HepG2 (cell line): ENCODE results near the gene RNF40. TPM values are rescaled to one million over a fixed set of nuclear protein-coding genes. Genes with fewer than 3 reads are reported as not detected.
A peak's percentile ranks its signal among the peaks of the same experiment; 100 is the strongest.

ENCODE experiments used
- ATAC-seq: fragments of 200-7000 bp; cut with Tn5 transposase; 3 replicates; pipeline ENCODE4 v1.9.1; 2020; ENCODE audit warnings: mild to moderate bottlenecking, moderate library complexity
- BruUV-seq: library from RNA; stranded (reverse); fragments of 400-500 nt; replicated peaks from 2 replicates; lab custom pipeline; 2021; lab: Mats Ljungman, UMichigan
- CTCF ChIA-PET: fragments of 300-600 bp; formaldehyde crosslinking; extraction: SDS; loops from one replicate; lab custom pipeline; 2021; ENCODE audit warnings: low total read pairs, inconsistent platforms, low intra/inter-chr PET ratio; lab: Yijun Ruan, JAX
- POLR2A ChIA-PET: fragments of 350-600 bp; sonication (Branson Sonifier 250); formaldehyde crosslinking; loops from one replicate; lab custom pipeline; 2020; ENCODE audit warnings: antibody characterized with exemption, inconsistent platforms; lab: Yijun Ruan, JAX
- DNase-seq: peaks from one replicate; pipeline ENCODE4 v3.0.0-alpha.2; 2015; ENCODE audit warnings: low spot score
- FAIRE-seq: peaks from 3 replicates; lab custom pipeline; 2011; peaks lifted over from hg19 to GRCh38; lab: Jason Lieb, UNC
- H2AFZ ChIP-seq: one replicate; pipeline ENCODE4 v1.6.1; 2011; ENCODE audit warnings: low read length, inconsistent platforms
- H3K27ac ChIP-seq: fragments of 300-600 bp; 3 replicates; pipeline ENCODE4 v1.8.0; 2011; ENCODE audit warnings: mixed run types, mild to moderate bottlenecking, mixed read lengths, low read length, inconsistent platforms; ENCODE audit not compliant: insufficient read depth; ENCODE audit errors: extremely low read length
- H3K27me3 ChIP-seq, 2 experiments: fragments of 200-600 bp in 1 of 2; 2 replicates in 1 of 2; 3 replicates in 1 of 2; pipeline versions ENCODE4 v1.6.0 to v1.8.0; 2011; ENCODE audit warnings: low read length in 2 of 2, mild to moderate bottlenecking in 2 of 2, moderate library complexity in 2 of 2, inconsistent platforms in 1 of 2; ENCODE audit not compliant: insufficient read depth in 2 of 2, control insufficient read depth in 1 of 2
- H3K36me3 ChIP-seq, 2 experiments: fragments of 200-600 bp in 1 of 2; replicated peaks in 1 of 2; 2 replicates in 1 of 2; 3 replicates in 1 of 2; pipeline versions ENCODE4 v1.5.1 to v1.8.0; 2011; ENCODE audit warnings: low read length in 2 of 2, inconsistent platforms in 1 of 2; ENCODE audit not compliant: insufficient read depth in 2 of 2, control insufficient read depth in 1 of 2
- H3K4me1 ChIP-seq: 2 replicates; pipeline ENCODE4 v1.5.1; 2012; ENCODE audit warnings: low read length, inconsistent platforms; ENCODE audit not compliant: insufficient read depth
- H3K4me2 ChIP-seq: 2 replicates; pipeline ENCODE4 v1.6.0; 2011; ENCODE audit warnings: low read depth, low read length, inconsistent platforms
- H3K4me3 ChIP-seq, 3 experiments: fragments of 200-600 bp in 1 of 3; sonication (generic), shearing (Covaris generic) in 1 of 3; replicated peaks in 1 of 3; 2 replicates each; pipeline ENCODE4 v1.5.1; 2011 to 2016; ENCODE audit warnings: low read length in 3 of 3, inconsistent platforms in 2 of 3, low read depth in 2 of 3, mild to moderate bottlenecking in 2 of 3, control low read depth in 1 of 3, mixed read lengths in 1 of 3; ENCODE audit not compliant: insufficient read depth in 1 of 3
- H3K79me2 ChIP-seq: one replicate; pipeline ENCODE4 v1.6.1; 2011; ENCODE audit warnings: low read length, inconsistent platforms; ENCODE audit not compliant: insufficient read depth
- H3K9ac ChIP-seq: 2 replicates; pipeline ENCODE4 v1.6.0; 2011; ENCODE audit warnings: mild to moderate bottlenecking, low read depth, low read length, inconsistent platforms; ENCODE audit not compliant: insufficient read depth
- H3K9me3 ChIP-seq: 2 replicates; pipeline ENCODE4 v1.5.1; 2012; ENCODE audit warnings: mild to moderate bottlenecking, low read length
- H4K20me1 ChIP-seq: 2 replicates; pipeline ENCODE4 v1.6.0; 2011; ENCODE audit warnings: inconsistent platforms, mild to moderate bottlenecking, low read length, moderate library complexity; ENCODE audit not compliant: insufficient read depth
- AGO2 ChIP-seq: fragments of 200-400 bp; formaldehyde crosslinking; optimal IDR thresholded peaks from 2 replicates; pipeline ENCODE3; 2017; ENCODE audit warnings: mild to moderate bottlenecking, low read depth, low read length, moderate library complexity
- BORCS8-MEF2B ChIP-seq: sonication (generic); formaldehyde crosslinking; IDR thresholded peaks from 2 replicates; pipeline ENCODE4 v1.8.0; 2022; ENCODE audit warnings: mild to moderate bottlenecking, missing genetic modification reagents
- NFE2L1 ChIP-seq: sonication (generic); formaldehyde crosslinking; IDR thresholded peaks from 2 replicates; pipeline ENCODE4 v1.4.0; 2020; ENCODE audit warnings: missing genetic modification reagents, mild to moderate bottlenecking, borderline replicate concordance
- RBFOX2 ChIP-seq: fragments of 200-400 bp; formaldehyde crosslinking; IDR thresholded peaks from 2 replicates; pipeline ENCODE4 v1.6.1; 2017; ENCODE audit warnings: low read depth, mild to moderate bottlenecking, low read length
- RXRA ChIP-seq: sonication (generic); formaldehyde crosslinking; IDR thresholded peaks from 2 replicates; pipeline ENCODE4 v1.5.1; 2020; ENCODE audit warnings: missing genetic modification reagents
- ZMAT3 ChIP-seq: sonication (generic); formaldehyde crosslinking; conservative IDR thresholded peaks from 2 replicates; pipeline ENCODE4 v1.7.0; 2021; ENCODE audit warnings: missing genetic modification reagents
- ZNF296 ChIP-seq: sonication (generic); formaldehyde crosslinking; conservative IDR thresholded peaks from 2 replicates; pipeline ENCODE4 v1.5.0; 2020; ENCODE audit warnings: mild to moderate bottlenecking, missing genetic modification reagents
- ZNF674 ChIP-seq: sonication (generic); formaldehyde crosslinking; IDR thresholded peaks from 2 replicates; pipeline ENCODE4 v1.5.0; 2020; ENCODE audit warnings: low read depth, mild to moderate bottlenecking, missing genetic modification reagents
- WGBS: methylation state at CpG from one replicate; pipeline ENCODE4 v1.1.6; 2017; ENCODE audit warnings: low lambda C conversion rate; 5-methylcytosine and 5-hydroxymethylcytosine counted together
- in situ Hi-C: cut with HindIII; loops from 2 replicates; pipeline ENCODE4 v1.10.0; 2017; ENCODE audit warnings: low pct_unique_long_range_greater_than_20kb; ENCODE audit not compliant: extremely low pct_ligation_motif_present
- intact Hi-C: fragments of 100-400 bp; cut with micrococcal nuclease; formaldehyde crosslinking; loops from one replicate; pipeline ENCODE4 v1.10.0; 2022; ENCODE audit not compliant: unreplicated experiment
- polyA plus RNA-seq, 8 experiments: library from polyadenylated mRNA; depleted of rRNA in 3 of 8; stranded (reverse) in 7 of 8; unstranded in 1 of 8; fragments of >200 nt; fragmentation: Illumina TruSeq in 4 of 8; extraction: Trizol in 4 of 8; gene quantifications; 2 replicates each; pipeline versions ENCODE4 v1.2.1 to v1.2.3, GENCODE V29; 2011 to 2016; ENCODE audit warnings: low read depth in 4 of 8, missing spikeins in 1 of 8, mixed read lengths in 1 of 8; ENCODE audit not compliant: insufficient read depth in 1 of 8
- total RNA-seq, 5 experiments: library from RNA; depleted of rRNA; stranded (reverse); fragments of >200 nt; fragmentation: Illumina TruSeq; extraction: Trizol; gene quantifications; 2 replicates each; pipeline ENCODE4 v1.2.3, GENCODE V29; 2016; ENCODE audit warnings: low read depth in 1 of 5

RNF40 gene
- total and polyA plus RNA-seq, 2 of the 13 experiments (the other 11 are each of a cell fraction or from before 2014, with no cell fraction given) = 84.0 to 85.6 TPM

DNA sequence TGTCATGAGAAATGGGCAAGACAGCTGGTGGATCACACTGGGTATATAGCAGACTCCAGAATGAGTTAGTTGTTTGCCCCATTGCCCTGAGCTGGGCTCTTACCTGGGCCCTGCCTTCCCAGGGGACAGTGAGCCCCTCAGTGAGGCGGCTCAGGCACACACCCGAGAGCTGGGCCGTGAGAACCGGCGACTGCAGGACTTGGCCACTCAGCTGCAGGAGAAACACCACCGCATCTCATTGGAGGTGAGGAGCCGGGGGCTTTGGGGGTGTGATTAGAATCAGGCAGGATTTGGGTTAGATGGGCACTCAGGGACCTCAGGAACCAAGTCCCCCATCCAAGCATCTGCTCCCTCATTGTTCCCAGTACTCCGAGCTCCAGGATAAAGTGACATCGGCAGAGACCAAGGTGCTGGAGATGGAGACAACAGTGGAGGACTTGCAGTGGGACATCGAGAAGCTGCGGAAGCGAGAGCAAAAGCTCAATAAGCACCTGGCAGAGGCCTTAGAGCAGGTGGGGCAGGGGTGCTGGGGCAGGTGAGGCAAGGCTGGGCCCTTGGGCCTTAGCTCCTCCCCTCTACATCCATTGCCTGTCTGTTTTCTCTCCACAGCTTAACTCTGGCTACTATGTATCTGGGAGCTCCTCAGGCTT, 2.8 kb downstream of the RNF40 start:
- FAIRE-seq = no peak
- in situ Hi-C loops (no loop called here), intact Hi-C loops (no loop called here)
- TF ChIP-seq RBFOX2 (no peak), RXRA (0 out of 2 replicates have a peak, but pooled peaks have one; percentile 3), NFE2L1 (CRISPR knock-in tag) (no peak), BORCS8-MEF2B (no peak)
- H3K27me3 ChIP-seq = no peaks in the 10 kb centered on the region; a peak in 1 of 5 replicates
- peaks cover 19% of the 10 kb centered on the region for H3K79me2 ChIP-seq
- no peak overlapping the region for H2AFZ ChIP-seq
- no peak overlapping the region for H3K9ac ChIP-seq
- ChIA-PET CTCF (no interaction called here), POLR2A (interaction anchor here (1.3 to 1.5 kb wide), 2 partner anchors 10 to 17 kb away, joined by 6 to 10 read pairs; partner anchors contain the start of gene PHKG2)
- H3K4me1 ChIP-seq = peaks cover 29% of the 10 kb centered on the region
- H4K20me1 ChIP-seq = no peaks in the 10 kb centered on the region
- over 99% methylated on average over 12 of the region's 12 CpGs for WGBS
- ATAC-seq = no peak
- no peak overlapping the region for H3K4me2 ChIP-seq
- no peak overlapping the region for H3K27ac ChIP-seq
- no peak overlapping the region for H3K4me3 ChIP-seq
- peaks cover 50 to 62% of the 10 kb centered on the region in 2 experiments for H3K36me3 ChIP-seq
- no peaks in the 10 kb centered on the region for H3K9me3 ChIP-seq
- DNase-seq = no peak
- BruUV-seq = no TSS peak

DNA sequence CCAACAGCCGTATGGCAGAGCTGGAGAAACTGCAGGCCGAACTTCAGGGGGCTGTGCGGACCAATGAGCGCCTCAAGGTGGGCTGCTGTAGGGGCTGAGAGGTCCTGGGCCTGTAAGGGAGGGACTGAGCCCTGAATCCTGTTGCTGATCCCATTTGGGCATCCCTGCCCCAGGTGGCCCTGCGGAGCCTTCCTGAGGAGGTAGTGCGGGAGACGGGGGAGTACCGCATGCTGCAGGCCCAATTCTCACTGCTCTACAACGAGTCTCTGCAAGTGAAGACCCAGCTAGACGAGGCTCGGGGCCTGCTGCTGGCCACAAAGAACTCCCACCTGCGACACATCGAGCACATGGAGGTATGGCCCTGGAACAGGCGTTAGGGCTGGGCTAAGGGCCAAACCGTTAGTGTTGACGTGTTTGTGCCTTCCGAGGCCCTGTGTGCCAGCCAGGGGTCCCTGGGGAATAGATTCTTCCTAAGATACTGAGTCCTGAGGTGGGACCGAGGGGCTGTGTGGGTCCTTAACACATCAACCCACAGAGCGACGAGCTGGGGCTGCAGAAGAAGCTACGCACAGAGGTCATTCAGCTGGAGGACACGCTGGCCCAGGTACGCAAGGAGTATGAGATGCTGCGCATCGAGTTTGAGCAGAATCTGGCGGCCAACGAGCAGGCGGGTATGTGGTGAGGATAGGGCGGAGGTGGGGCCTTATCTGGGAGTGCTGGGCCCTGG, 4.2 kb downstream of the RNF40 start:
- no peak overlapping the region for H3K27ac ChIP-seq
- H3K4me3 ChIP-seq = no peak overlapping the region
- TF ChIP-seq AGO2 (peak; percentile 45), ZNF674 (CRISPR knock-in tag) (no peak), ZMAT3 (CRISPR knock-in tag) (no peak), ZNF296 (CRISPR knock-in tag) (no peak), RBFOX2 (peak; percentile 41; the same call in 1 of the 2 replicates)
- peaks cover 55 to 73% of the 10 kb centered on the region in 2 experiments for H3K36me3 ChIP-seq
- H3K79me2 ChIP-seq = peaks cover 19% of the 10 kb centered on the region
- no peaks in the 10 kb centered on the region for H4K20me1 ChIP-seq
- no peak for FAIRE-seq
- intact Hi-C loops = no loop called here
- no peak overlapping the region for H2AFZ ChIP-seq
- no peak overlapping the region for H3K9ac ChIP-seq
- in situ Hi-C loops = no loop called here
- H3K27me3 ChIP-seq = no peaks in the 10 kb centered on the region; a peak in 1 of 5 replicates
- H3K4me2 ChIP-seq = no peak overlapping the region
- H3K4me1 ChIP-seq = peaks cover 18% of the 10 kb centered on the region
- 97% methylated on average over 29 of the region's 29 CpGs for WGBS
- H3K9me3 ChIP-seq = no peaks in the 10 kb centered on the region
- ChIA-PET POLR2A (interaction anchor here (0.6 to 1.5 kb wide), 3 partner anchors 8 to 135 kb away, joined by 3 to 6 read pairs (median 4); partner anchors contain the start of gene PHKG2), CTCF (no interaction called here)
- ATAC-seq = no peak
- no peak for DNase-seq
- BruUV-seq = no TSS peak
